Stromal cell of bone marrow (primary cell): ENCODE data around the gene PITRM1.
A peak's percentile ranks its signal among the peaks of the same experiment; 100 is the strongest.

ENCODE experiments used
- DNase-seq: peaks from one replicate; pipeline ENCODE4 v3.0.0-alpha.2; 2012; ENCODE audit warnings: low read depth

Gene PITRM1

DNA sequence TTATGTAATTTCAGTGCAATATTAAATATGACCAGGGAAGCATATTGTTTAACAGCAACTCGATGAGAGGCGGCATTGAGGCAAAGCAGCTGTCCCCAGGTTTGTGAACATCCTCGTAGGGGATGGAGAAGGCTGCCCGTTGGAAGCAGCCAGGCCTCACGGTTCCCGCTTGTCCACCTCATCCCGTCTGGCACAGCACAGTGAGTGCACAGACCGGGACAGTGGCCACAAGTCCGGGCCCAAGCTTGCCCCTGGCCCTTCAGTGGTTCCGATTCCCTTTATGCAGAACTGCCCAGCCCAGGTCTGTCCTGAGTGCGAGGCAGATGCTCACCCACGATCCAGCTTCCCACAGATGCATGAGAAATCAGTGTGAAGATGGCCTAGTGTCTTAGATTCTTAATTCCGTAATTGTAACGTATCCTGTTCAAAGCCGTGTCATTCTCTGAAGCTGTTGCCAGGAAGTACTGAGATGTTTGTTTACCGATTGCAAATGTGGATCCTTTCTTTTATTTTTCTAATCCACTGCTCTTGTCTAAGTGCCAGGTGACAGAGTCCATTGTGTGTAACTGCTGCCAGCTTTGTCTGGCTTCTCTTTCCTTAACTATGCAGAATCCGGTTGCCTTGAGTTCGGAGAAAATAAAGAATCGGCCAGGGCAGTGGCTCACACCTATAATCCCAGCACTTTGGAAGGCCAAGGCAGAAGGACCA lies 69.7 kb downstream of the PITRM1 start:
- peak; percentile 21 for DNase-seq

DNA sequence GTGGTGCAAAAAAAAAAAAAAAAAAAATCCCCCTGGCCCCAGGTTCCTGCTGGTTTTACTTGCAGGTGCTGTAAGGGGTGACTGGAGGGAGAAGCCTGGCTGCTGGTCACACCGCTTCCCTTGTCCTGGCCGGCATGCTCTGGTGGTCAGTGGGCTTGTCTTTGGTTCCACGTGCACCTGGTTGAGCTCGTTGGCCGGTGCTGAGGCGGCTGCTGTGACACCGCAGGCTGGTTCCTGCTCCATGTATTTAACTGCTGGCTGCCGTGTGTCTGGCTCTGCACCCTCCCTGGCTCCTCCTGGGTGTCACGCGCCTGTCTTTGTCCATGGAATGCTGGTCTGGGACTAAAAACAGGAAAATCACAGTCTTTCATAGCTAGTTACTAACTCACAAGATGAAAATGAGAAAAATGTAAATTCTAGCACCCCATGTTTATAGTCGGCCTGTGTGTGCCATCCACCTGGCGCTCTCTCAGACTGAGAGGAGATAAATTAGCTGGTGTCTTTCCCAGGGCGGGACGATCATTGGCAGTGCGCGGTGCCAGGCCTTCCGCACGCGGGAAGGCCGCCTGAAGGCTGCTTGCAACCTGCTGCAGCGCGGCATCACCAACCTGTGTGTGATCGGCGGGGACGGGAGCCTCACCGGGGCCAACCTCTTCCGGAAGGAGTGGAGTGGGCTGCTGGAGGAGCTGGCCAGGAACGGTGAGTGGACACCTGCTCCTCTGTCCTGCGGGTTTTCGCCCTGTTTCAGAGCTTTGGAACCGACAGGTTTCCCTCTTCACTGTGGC lies 71.5 kb downstream of the PITRM1 start:
- no peak for DNase-seq

DNA sequence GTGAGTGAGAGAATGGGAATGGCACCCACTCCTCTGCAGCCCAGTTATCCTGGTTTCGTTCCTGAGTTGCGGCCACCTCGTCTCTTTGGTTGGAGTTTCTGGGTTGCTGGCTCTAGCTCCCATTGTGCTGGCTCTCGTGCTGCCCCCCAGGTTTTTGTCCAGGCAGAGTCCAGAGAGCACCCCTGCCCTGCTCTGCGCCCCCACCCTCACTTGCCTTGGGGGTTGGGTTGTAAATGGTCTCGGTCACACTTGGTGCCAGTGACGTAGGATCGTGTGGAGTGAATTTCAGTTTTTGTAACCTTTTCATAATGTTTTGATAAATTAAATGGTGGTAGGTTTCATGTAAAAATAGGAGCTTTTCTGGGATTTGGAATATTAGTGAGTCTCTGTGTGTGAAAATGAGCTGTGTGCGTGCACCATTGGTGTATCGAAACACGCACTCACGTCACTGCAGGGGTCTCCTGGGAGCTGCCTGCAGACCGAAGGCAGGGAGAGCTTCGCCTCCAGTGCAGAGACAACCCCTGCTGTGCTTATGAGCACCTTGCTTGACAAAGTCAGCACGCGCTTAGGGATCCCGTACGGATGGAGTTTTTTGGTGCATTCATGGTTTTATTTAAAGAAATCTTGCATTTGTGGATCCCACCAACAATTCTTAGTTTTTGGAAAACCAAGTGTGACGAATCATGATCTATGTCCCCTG lies 72.3 kb downstream of the PITRM1 start:
- no peak for DNase-seq

DNA sequence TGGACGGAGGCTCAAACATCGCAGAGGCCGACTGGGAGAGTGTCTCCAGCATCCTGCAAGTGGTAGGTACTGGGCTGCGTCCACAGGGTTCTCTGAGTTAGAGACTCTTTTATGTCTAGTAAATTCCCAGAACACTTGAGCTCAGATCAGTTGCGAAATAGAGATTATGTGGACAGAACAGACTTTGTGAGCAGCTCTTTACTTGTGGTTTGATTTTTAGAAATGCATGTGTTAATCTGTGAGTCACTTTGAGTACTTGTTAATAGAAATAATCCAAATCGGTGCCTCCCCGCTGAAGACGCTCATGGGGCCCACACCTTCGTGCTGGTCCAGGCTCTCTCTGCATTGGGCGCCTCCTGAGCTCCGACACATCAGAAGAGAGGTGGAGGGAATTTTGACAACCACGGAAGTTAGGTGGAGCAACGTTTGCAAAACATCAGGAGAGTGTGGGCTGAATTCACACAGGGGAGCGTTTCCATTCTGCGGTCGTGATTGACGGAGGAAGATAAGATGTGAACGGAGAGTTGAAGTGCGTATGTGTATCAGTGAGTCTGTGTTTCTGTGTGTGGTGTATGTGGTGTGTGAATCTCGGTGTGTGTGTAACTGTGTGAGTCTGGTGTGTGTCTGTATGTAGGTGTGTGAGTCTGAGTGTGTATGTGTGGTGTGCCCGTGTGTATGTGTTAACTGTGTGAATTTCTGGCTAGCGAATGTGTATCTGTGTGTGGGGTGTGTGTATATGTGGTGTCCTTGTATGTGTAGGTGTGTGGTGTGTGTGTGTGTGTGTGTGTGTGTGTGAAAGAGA lies 73.1 kb downstream of the PITRM1 start:
- peak; percentile 59 for DNase-seq

DNA sequence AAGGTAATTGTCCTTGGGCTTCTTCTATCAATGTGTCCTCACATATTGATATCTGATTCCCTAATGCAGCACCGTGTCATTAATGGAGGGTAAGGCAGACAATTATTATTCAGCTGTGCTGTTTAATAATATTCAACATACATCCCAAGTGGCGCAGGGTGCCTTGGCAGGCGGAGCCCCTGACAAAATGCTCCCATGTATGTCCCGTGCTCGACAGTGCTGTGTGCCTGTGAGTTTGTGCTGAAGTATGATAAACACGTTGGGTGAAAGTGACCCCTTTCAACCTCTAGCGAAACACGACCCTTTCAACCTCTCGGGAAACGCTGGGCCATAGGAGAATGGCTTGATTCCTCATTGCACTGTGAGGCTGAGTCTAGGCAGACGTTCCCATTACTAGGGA lies 73.9 kb downstream of the PITRM1 start:
- no peak for DNase-seq

DNA sequence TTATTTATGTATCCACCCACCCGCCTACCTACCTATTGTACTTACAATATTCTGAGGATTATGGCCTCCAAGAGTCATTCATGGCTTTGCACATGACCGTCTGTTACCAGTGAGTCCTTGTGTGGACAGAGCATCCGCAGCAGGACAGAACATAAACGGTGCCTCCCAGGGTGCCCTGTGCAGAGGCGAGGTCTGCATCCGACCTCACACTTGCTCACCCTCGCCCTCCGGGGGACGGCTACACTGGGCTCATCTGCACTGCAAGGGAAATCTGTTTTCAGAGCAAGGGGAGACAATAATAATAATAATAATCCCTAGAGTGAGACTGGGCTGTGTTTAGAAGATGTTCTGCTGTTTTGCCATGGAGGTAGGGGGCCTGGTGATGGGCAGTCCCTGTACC lies 75.4 kb downstream of the PITRM1 start:
- DNase-seq = no peak

DNA sequence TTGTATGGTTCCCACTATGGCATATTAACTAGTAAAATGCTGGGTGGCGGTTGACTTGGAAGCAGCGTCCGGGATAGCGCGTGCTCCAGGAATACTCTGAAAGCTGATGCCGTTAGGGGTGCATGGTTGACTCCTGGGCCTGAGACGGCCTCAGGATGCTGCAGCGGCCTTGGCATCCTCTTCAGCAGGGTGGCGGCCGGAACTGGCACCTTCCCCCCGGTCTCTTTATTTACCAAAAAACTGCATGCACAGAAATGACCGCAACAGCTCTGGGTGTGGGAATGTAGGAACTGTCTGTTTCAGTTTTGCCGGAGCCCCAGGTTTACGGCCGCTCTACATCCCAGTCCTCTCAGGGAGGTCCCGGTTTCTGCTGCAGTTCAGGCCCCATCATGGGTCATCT lies 76.4 kb downstream of the PITRM1 start:
- no peak for DNase-seq

DNA sequence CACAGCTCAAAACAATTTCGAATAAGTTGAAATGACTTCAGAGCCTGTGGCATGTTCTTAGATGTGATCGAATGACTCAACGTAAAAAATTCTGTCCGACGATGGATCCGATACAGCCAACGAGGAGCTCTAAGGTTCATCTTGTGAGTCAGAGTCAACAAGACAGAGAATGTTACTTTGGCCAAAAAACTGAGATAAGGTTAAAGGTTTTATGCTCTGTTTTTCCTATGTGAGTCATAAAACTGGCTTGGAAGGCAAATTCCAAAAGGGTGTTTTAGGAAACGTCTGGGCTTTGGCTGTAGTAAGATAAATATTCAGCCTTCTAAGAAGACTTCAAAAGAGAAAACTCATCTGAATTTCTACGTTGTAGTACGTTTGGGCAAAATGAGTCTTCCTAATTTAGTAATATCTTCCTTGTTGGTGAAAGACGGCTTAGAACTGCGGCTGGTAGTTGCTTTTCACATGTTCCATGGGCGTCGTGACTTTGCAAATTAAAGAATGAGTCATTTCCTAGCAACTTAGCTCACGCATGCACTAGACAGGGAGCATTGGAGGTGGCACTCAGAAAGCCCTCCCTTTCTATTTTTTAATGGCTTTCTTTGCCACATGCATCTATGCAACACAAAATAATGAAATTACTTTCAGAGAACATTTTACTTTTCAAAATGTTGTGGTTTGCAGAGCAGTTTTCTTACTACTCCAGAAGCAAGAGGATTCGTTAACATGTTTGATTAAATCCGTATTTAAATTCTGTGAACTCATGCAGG lies 77.0 kb downstream of the PITRM1 start:
- DNase-seq = peak; percentile 99

DNA sequence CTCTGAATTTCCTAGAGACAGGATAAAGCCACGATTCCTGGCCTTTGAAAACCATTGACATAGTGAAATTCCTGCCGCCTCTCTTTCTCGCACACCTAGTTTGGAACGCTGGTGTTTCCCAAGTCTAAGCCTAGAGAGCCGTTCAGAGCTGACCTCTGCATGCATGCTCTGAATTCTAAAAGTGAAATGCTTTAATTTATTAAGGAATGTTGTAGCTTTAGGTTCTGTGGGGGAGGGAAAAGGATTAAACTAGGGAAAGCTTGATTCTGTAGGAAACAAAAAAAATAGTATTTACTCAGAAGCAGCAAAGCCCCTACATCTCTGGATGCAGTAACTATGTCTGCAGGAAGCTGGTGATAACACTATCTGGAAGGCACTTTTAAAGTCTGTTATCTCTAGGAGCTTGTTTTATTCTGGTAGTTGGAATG lies 78.0 kb downstream of the PITRM1 start:
- DNase-seq = no peak

DNA sequence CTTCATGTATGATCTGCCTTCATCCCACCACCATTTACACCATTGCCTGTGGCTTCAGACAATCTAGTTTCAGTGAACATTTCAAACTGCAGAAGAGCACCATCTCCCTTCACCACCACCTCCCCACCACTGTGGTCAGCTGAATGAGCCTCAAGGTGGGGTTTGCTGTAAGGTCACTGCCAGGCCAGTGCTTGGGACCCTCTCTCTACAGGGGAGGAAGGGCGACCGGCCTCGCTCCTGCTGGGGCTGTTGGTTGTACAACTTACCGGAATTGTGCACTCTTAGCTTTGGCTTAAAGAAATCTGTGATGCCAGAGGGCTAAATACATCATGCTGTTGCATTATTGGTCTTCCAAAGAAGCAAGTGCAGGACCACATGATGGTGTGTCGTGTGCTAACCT lies 78.6 kb downstream of the PITRM1 start:
- no peak for DNase-seq

DNA sequence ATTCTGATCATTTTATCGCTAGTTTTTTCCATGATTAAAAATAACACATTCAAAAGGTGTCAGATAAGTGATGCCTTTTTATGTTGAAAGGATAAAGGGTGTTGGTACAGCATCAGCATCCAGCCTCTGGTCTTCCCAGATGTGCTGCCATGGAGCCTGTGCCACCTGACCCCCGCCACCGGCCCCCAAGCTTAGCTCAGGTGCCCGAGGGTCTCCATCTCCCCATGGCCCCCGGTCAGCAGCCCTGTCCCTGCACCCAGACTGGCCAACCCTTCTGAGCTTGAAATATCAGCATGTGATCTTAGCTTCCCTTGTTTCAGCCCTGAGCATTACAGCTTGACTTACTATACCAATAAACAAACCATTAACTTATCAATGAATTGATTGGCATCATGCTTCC lies 80.7 kb downstream of the PITRM1 start:
- no peak for DNase-seq

DNA sequence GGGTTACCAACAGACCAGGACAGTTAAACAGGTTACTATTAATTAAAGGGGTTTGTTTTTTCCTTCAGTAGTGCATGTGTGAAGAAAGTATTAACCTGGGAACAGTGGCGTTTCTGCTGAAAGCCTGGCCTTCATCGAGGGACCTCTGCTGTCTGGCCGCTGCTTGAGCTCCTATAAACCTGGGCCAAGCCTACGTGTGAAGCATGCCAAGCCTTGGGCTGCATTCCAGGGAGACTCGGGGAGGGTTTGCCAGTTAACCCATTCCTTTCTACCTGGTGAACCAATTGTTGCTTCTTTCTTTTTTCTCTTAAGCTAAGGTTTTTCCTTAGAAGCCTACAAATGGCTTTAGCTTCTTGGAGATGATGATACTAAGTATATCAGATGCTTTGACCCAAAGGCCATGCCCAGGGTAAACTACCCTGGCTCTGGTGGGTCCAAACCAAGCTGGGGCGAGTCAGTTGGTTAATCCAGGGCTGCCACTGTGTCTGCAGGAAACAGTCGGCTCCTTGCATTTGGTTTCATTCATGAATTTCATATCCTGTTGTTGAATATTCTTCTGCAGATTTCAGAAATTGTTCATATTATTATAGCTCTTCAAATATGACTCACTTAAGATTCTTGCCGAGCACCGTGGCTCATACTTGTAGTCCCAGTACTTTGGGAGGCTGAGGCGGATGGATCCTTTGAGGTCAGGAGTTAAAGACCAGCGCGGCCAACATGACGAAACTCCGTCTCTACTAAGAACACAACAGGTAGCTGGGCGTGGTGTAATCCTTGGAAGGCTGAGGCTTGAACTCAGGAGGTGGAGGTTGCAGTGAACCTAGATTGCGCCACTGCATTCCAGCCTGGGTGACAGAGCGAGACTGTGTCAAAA lies 81.4 kb downstream of the PITRM1 start:
- DNase-seq = peak; percentile 78

DNA sequence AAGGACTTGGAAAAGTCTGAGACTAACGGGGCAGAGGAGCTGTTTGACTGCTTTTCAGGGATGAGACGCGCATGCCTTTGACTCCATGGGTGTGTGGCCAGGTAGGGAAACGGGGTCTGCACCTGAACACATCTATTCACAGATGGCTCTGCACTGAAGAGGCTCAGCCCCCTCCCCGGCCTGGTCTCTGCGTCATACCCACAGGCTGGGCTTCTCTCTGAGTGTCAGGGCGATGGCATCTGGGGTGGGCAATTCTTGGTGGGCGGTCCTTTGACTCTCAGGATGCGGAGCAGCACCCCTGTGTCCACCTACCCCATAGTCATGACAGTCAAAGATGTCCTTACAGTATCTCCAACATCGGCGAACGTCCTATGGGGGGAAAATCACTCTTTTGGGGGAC lies 82.2 kb downstream of the PITRM1 start:
- no peak for DNase-seq
